CD4-positive, alpha-beta T cell treated with Interleukin-12 subunit alpha and Interleukin-12 subunit beta, for 1 hour (primary cell): Measurements from ENCODE around the gene CD3G.
"Not testable (repeated sequence)": the region's sequence is repeated elsewhere in the genome, so short reads cannot be mapped to it uniquely, and the experiment has no call there.

Source experiments
- DNase-seq: peaks from one replicate; pipeline ENCODE4 v3.0.0-alpha.2; 2020

Gene CD3G

DNA sequence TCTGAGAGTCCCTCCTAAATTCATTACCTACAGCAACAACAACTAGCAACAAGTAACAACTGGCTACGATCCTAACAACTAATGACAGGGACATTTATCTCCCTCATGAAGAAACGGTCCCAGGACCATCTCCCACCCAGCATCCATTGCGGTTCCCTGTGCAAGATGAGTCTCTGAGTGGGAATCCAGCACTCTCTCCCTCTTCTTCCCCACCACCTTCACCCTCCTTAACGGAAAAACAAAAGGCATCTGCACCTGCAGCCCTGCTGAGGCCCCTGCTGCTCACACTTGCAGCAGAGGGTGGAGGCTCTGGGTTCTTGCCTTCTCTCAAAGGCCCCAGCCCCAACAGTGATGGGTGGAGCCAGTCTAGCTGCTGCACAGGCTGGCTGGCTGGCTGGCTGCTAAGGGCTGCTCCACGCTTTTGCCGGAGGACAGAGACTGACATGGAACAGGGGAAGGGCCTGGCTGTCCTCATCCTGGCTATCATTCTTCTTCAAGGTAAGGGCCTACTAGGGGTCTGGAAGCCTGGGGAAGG, at the start of gene CD3G:
Gene CD3G, plus strand, starts transcription at position 364 of the 535 bp plus-strand sequence. Its CDS starts 80 bp downstream, at position 444.
- peak; percentile 80 for DNase-seq

DNA sequence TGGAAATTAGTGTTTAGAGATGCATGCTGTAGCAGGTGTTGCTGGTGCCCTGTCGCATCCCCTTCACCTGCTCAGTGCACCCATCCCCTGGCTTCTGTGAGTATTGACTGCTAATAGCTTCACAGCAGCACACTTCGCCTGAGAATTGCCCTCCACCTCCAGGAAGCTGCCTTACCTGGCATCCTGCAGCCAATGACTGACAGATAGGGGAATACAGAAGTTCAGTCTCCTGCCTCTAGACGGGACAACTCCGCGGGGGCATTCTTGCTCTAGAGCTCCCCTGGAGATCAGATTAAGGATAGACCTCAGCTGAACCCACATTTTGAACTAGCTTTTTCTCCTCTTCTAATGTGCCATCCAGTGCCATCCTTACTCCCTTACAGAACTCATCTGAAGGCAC, 48.9 kb upstream of the CD3G start:
- DNase-seq = no peak

- peak; percentile 72 for DNase-seq
Observed at GRCh38 chr11:118295815-118296454, 48.2 kb upstream of the CD3G start.

- no peak for DNase-seq
Observed at GRCh38 chr11:118301600-118302195, 42.4 kb upstream of the CD3G start.

GRCh38 chr11:118304227-118304567, 39.9 kb upstream of the CD3G start:
- no peak for DNase-seq

DNA sequence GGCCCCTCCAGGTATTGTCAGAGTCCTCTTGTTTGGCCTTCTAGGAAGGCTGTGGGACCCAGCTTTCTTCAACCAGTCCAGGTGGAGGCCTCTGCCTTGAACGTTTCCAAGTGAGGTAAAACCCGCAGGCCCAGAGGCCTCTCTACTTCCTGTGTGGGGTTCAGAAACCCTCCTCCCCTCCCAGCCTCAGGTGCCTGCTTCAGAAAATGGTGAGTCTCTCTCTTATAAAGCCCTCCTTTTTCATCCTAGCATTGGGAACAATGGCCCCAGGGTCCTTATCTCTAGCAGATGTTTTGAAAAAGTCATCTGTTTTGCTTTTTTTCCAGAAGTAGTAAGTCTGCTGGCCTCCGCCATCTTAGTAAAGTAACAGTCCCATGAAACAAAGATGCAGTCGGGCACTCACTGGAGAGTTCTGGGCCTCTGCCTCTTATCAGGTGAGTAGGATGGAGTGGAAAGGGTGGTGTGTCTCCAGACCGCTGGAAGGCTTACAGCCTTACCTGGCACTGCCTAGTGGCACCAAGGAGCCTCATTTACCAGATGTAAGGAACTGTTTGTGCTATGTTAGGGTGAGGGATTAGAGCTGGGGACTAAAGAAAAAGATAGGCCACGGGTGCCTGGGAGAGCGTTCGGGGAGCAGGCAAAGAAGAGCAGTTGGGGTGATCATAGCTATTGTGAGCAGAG, 39.4 kb upstream of the CD3G start, which contains the start of gene CD3E:
Gene CD3E, plus strand, starts transcription at position 163 of the 681 bp plus-strand sequence. Its CDS starts 223 bp downstream, at position 386.
- DNase-seq = peak; percentile 77

GRCh38 chr11:118305726-118306125, 38.4 kb upstream of the CD3G start:
- DNase-seq = peak; percentile 71

DNA sequence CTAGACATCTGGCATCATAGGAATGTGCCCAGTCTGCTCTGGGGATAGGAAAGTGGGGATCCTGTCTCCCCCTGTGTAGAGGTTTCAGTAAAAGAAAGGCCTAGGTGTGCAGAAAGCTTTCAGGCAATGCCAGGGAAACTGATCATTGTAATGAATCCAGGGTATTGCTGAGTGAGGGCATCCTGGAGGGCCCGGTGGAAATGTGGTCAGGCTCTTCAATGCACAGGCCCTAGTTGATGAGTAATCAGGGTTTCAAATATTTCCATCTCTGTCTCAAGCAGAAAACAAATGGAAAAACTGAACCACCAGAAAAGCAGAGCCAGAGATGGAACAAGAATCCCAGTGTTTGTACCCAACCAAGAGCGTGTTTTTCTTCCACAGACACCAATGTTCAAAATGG, 37.6 kb upstream of the CD3G start:
- no peak for DNase-seq

- DNase-seq = not testable (repeated sequence)
Observed at GRCh38 chr11:118308995-118309528, 35.1 kb upstream of the CD3G start.

GRCh38 chr11:118310271-118310670, 33.9 kb upstream of the CD3G start:
- DNase-seq = no peak

DNA sequence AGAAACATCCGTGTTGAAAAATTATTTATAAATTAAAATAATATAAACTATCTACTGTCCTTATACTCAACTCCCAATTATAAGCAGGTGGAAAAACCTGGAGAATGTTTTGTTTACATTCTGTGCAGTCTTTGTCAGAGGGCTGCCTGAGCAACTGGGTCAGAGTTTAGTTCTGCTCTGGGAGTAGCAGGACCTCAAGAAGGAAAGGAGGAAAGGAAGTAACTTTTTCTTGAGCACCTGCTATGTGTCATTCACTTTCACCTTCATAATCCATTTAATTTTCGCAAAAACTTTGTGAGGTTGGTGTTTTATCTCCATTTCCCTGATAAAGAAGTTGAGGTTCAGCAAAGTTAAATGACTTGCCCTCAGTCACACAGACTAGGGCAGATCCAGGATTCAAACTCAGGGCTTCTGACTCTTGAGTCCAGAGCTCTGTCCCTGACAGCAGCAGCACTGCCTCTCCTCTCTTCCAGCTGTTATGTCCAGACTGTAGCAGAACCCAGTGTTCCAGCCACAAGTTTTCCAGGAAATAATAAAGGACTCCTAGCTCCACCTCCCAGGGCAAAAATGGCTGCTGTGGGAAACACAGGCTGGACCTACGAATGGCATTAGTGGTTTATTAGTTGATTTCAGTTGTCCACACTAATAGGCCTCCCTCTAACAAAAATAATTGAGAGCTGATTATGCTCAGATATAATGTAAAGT, 33.2 kb upstream of the CD3G start:
- no peak for DNase-seq

GRCh38 chr11:118311518-118311917, 32.6 kb upstream of the CD3G start:
- DNase-seq = no peak

DNA sequence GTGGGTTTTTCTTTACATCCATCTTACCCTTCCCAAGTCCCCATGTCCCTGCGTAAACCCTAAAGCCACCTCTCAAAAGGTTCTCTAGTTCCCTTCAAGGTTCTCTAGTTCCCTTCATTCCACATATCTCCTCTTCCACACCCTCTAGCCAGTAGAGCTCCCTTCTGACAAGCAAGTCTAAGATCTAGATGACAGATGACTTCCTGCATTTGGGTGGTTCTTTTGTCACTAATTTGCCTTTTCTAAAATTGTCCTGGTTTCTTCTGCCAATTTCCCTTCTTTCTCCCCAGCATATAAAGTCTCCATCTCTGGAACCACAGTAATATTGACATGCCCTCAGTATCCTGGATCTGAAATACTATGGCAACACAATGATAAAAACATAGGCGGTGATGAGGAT, 31.8 kb upstream of the CD3G start:
- DNase-seq = no peak

- DNase-seq = no peak
Observed at GRCh38 chr11:118313242-118313641, 30.9 kb upstream of the CD3G start.

- DNase-seq = no peak
Observed at GRCh38 chr11:118314988-118315411, 29.1 kb upstream of the CD3G start.

DNA sequence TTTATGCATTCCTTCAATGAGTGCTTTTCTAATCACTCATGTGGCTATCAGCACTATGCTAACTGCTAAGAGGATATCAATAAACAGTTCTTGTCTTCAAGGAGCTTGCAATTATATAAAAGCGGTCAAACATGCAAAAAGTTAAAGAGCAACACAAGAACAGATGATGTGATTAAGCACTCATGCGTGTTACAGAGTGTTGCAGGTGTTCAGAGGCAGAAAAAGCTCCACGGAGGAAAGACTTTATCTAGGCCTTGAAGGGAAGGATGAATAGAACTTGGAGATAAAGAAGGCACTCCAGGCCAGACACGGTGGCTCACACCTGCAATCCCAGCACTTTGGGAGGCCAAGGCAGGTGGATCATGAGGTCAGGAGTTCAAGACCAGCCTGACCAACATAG, 26.0 kb upstream of the CD3G start:
- no peak for DNase-seq

- no peak for DNase-seq
Observed at GRCh38 chr11:118318581-118319336, 25.4 kb upstream of the CD3G start.

DNA sequence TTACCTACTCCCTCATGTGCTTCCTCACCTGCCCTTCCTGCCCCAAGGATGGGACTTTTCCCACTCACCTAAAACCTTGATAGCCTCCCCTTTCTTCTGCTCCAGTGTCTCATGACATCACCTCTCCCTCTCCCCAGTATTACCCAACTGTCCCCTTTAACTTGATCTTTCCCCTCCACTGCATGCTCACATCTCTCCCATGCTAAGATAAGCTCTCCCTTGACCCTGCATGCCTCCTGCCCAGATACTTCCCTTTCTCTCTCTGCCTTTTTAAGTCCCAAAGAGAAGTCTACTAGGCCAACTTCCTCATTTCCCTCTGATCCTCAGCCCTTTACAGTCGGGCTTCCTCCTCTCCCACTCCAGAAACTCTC, 24.8 kb upstream of the CD3G start:
- DNase-seq = no peak

GRCh38 chr11:118320515-118320914, 23.6 kb upstream of the CD3G start:
- no peak for DNase-seq

DNA sequence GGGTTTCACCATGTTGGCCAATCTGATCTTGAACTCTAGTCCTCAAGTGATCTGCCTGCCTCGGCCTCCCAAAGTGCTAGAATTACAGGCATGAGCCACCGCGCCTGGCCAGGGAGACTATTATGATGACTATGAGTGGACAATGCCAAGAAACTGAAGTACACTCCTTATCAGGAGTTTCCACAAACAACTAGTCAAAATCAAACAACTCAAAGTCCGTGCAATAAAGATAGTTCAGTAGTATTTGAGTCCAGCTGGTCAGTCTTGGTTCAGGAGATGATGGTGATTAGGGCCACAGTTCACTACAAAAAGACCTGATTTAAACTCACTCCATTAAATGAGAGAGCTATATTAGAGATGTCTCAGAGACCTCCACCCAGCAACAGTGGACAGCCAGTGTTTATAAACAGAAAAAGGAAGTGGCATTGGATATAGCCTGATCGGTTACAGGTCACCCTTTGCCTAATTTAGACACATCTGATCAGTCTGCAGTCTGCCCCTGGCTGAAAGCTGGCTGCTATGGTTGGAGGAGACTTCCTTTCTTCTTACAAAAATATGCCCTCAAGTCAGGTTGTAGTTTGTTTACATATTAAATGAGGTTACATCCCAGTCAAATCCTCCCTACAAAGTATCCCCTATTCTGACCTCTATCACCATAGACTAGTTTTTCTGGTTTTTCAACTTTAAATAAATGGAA, 22.6 kb upstream of the CD3G start:
- no peak for DNase-seq

GRCh38 chr11:118322721-118323120, 21.4 kb upstream of the CD3G start:
- no peak for DNase-seq

- DNase-seq = no peak
Observed at GRCh38 chr11:118325283-118325682, 18.9 kb upstream of the CD3G start.
